ENCODE data around the gene FFAR1. TPM values are rescaled to one million over a fixed set of nuclear protein-coding genes. Genes with fewer than 3 reads are reported as not detected.
A peak's percentile ranks its signal among the peaks of the same experiment; 100 is the strongest.

FFAR1 gene
- total RNA-seq, 1 donor from 2014 or later: 0.12 TPM

DNA sequence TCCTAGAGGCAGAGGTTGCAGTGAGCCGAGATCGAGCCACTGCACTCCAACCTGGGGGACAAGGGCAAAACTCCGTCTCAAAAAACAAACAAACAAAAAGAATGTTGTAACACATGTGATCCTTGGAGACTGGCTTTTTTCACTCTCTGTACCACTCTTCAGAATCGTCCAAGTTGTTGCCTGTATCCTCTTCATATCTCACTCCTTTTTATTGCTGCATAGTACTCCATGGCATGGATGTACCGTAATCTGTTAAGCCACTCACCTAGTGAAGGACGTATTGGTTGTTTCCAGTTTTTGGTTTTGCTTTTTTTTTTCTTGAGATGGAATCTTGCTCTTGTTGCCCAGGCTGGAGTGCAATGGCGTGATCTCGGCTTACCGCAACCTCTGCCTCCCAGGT is 25.7 kb upstream of the FFAR1 start:
- H3K27me3 Mint-ChIP-seq: peaks cover 12% of the 10 kb centered on the region
- H3K4me1 Mint-ChIP-seq: peaks cover 7% of the 10 kb centered on the region
- no peak overlapping the region for H3K4me3 Mint-ChIP-seq
- peaks cover 2% of the 10 kb centered on the region for H3K36me3 Mint-ChIP-seq (ENCODE audit: low read depth)
- DNase-seq: no peak
- intact Hi-C loops (cut with micrococcal nuclease): no loop called here
- H3K9me3 Mint-ChIP-seq: no peaks in the 10 kb centered on the region
- no peak overlapping the region for H3K27ac Mint-ChIP-seq

DNA sequence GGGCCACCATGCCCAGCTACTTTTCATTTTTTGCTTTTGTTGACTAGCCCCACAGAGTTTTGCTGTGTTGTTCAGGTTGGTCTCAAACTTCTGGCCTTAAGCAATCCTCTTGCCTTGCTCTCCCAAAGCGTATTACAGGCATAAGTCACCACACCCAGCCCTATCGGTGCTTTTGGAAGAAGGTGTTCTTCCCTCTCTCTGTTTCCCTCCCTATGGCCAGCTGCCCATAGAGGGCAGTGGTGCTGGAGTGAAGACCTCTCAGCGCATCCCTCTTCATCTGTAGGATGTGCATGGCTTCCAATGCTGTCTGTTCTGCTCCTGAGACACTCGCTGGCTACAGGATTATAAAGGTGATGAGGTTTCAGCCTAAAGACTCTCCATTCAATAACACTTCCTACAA is 20.1 kb upstream of the FFAR1 start:
- DNase-seq: no peak
- no peaks in the 10 kb centered on the region for H3K36me3 Mint-ChIP-seq (ENCODE audit: low read depth)
- intact Hi-C loops (cut with micrococcal nuclease): no loop called here
- peaks cover 12% of the 10 kb centered on the region for H3K4me1 Mint-ChIP-seq
- H3K27ac Mint-ChIP-seq: no peak overlapping the region
- no peaks in the 10 kb centered on the region for H3K9me3 Mint-ChIP-seq
- peaks cover 10% of the 10 kb centered on the region for H3K27me3 Mint-ChIP-seq
- no peak overlapping the region for H3K4me3 Mint-ChIP-seq

DNA sequence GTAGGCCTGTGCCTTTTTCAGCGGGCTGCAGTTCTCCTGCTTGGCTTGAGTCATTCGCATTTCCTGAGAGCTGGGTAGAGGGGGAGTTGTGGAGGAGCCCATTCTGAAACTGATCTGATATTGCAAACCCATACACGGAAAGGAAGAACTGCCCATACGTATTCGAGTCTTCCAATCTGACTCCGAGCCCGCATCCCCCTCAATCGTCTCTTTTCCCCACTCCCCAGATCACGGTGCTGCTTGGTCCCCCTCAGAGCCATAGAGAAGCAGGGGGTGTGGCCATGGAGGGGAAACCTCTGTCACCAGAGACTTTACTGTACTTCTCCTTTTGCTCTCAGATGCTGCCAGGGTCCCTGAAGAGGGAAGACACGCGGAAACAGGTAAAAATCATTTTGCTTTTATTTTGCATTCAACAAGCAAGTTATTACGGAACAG is 18.8 kb upstream of the FFAR1 start, which contains the start of gene CD22:
CD22 (plus strand) TSS at position 337 of the 435 bp plus-strand sequence. CDS start 2,854 bp downstream, outside the sequence.
- no peak for DNase-seq
- no peaks in the 10 kb centered on the region for H3K9me3 Mint-ChIP-seq
- intact Hi-C loops (cut with micrococcal nuclease): no loop called here
- peak within 1 kb of the TSS; percentile 29 for H3K4me3 Mint-ChIP-seq
- H3K27me3 Mint-ChIP-seq: peaks cover 10% of the 10 kb centered on the region
- H3K4me1 Mint-ChIP-seq: peaks cover 23% of the 10 kb centered on the region
- no peaks in the 10 kb centered on the region for H3K36me3 Mint-ChIP-seq (ENCODE audit: low read depth)
- H3K27ac Mint-ChIP-seq: peak within 1 kb of the TSS; percentile 31

DNA sequence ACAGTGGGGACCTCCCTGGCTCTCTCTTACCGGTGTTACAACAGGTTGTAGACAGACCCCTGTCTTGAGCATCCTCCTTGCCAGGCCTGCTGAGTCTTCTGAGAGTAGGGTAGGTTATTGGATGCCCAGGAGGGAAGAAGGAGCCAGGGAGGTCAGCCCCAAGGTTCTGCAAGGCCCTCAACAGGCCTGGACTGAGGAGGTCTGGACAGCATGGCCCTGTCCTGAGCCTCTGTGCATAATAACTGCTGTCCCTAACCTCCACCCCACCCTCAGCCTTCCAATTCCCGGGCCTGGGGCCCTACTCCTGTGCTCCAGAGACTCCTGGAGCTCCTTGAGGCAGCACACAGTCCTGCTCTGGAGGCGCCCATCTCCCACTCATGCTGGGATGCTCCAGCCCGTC is 18.4 kb upstream of the FFAR1 start:
- Mint-ChIP-seq H3K27ac (no peak overlapping the region), H3K4me3 (peak overlapping the region; percentile 29)

DNA sequence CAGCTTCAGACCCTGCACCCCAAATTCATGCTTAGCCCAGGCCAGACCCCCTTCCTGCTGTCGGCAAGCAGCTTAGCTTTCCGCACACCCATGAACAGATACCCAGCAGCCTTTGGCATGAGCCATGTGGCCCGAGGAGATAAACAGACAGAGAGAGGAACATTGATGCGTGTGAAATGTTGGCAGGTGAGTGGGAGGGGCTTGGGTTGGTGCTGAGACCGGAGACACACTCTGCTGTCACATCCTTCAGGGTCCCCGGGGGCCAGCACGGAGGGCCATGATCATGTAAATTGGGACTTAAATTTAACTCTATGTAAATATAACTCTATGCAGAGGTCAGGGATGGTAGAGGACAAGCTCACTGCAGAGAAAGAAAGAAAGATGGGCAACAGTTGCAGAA is 17.2 kb upstream of the FFAR1 start:
- Mint-ChIP-seq H3K4me1 (peaks cover 28% of the 10 kb centered on the region), H3K36me3 (ENCODE audit: low read depth) (no peaks in the 10 kb centered on the region)

More for the DNA sequence above, 18.4 kb upstream of the FFAR1 start:
- DNase-seq: no peak
- Mint-ChIP-seq H3K9me3 (no peaks in the 10 kb centered on the region), H3K36me3 (ENCODE audit: low read depth) (no peaks in the 10 kb centered on the region), H3K27me3 (peaks cover 10% of the 10 kb centered on the region), H3K4me1 (peaks cover 26% of the 10 kb centered on the region)
- intact Hi-C loops (cut with micrococcal nuclease): no loop called here

DNA sequence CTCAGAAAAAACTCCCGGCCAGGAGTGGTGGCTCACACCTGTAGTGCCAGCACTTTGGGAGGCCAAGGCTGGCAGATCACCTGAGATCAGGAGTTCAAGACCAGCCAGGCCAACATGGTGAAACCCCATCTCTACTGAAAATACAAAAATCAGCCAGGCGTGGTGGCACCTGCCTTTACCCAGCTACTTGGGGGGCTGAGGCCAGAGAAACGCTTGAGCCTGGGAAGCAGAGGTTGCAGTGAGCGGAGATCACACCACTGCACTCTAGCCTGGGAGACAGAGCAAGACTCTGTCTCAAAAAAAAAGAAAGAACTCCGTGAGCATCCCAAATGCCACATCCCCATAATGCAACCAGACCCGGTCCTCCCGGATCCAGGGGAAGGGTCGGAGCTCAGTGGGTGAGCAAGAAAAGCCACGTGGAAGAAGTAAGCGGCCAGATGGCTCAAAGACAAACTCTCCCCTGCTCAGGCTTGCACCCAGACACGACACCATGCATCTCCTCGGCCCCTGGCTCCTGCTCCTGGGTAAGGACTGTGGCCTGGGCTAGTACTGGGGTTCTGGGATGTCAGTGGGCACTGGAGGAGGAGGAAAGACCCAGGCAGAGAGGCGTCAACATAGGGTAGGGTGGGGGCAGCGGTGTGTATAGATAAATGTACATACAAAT is 16.0 kb upstream of the FFAR1 start:
- H3K4me3 Mint-ChIP-seq: no peak overlapping the region
- H3K27me3 Mint-ChIP-seq: no peaks in the 10 kb centered on the region
- H3K27ac Mint-ChIP-seq: no peak overlapping the region
- no peak for DNase-seq
- H3K9me3 Mint-ChIP-seq: no peaks in the 10 kb centered on the region
- no peaks in the 10 kb centered on the region for H3K36me3 Mint-ChIP-seq (ENCODE audit: low read depth)
- H3K4me1 Mint-ChIP-seq: peaks cover 30% of the 10 kb centered on the region
- intact Hi-C loops (cut with micrococcal nuclease): loop anchor here (2.0 kb wide), 1 partner anchor 15 kb away; the partner anchor contains the start of gene FFAR1

More for the DNA sequence above, 17.2 kb upstream of the FFAR1 start:
- intact Hi-C loops (cut with micrococcal nuclease): no loop called here
- DNase-seq: no peak
- H3K9me3 Mint-ChIP-seq: no peaks in the 10 kb centered on the region
- H3K27ac Mint-ChIP-seq: no peak overlapping the region
- H3K27me3 Mint-ChIP-seq: peaks cover 6% of the 10 kb centered on the region
- H3K4me3 Mint-ChIP-seq: no peak overlapping the region

DNA sequence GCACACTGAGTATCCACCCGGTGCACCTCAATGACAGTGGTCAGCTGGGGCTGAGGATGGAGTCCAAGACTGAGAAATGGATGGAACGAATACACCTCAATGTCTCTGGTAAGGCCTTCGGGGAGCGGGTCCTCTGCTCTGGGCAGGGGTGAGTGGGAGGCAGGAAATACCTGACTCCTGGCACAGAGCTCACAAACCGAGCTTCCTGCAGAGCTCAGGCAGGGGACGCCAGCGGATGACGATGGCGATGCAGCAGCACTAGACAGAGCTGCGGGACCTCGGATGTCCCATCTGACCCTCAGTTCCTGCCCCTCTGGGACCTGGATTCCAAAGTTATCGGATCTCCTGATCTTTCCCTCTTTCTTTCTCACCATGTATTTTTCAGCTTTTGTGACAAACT is 14.9 kb upstream of the FFAR1 start:
- Mint-ChIP-seq H3K9me3 (no peaks in the 10 kb centered on the region), H3K36me3 (ENCODE audit: low read depth) (no peaks in the 10 kb centered on the region), H3K27ac (peak overlapping the region; percentile 75), H3K4me1 (peaks cover 31% of the 10 kb centered on the region), H3K27me3 (no peaks in the 10 kb centered on the region), H3K4me3 (peak overlapping the region; percentile 45)
- intact Hi-C loops (cut with micrococcal nuclease): loop anchor here (2.0 kb wide), 1 partner anchor 14 kb away; the partner anchor contains the start of gene FFAR1
- DNase-seq: peak; percentile 78

DNA sequence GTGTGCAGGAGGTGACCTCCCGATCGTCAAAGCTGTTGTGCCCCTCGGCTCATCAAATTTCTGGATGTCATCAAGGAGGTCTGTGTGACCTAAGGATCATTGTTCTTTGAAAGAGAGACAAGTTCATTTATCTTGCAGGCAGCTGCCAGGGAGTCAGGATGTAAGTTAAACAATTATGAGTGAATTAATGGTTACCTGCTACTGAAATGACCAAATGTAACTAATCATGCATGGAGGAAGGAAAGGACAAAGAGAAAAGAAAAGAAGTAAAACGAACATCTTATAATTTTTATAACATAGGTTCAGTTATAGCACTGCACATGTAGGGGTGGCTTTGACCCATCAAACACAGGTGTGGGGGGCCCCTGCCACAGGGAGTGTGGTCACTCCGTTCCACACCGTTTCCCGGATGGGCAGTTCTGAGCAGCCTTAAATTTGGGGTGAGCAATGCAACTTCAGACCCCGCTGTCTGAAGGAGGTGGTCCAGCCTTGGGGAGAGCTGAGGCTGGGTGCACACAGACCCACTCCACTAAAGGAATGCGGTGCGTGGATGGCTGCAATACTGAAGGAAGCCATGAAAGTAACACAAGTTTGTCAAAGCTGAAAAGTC is 13.5 kb upstream of the FFAR1 start:
- no peak overlapping the region for H3K4me3 Mint-ChIP-seq
- peaks cover 25% of the 10 kb centered on the region for H3K4me1 Mint-ChIP-seq
- no peak overlapping the region for H3K27ac Mint-ChIP-seq
- no peak for DNase-seq
- H3K27me3 Mint-ChIP-seq: no peaks in the 10 kb centered on the region
- intact Hi-C loops (cut with micrococcal nuclease): no loop called here
- H3K9me3 Mint-ChIP-seq: no peaks in the 10 kb centered on the region
- H3K36me3 Mint-ChIP-seq (ENCODE audit: low read depth): no peaks in the 10 kb centered on the region

DNA sequence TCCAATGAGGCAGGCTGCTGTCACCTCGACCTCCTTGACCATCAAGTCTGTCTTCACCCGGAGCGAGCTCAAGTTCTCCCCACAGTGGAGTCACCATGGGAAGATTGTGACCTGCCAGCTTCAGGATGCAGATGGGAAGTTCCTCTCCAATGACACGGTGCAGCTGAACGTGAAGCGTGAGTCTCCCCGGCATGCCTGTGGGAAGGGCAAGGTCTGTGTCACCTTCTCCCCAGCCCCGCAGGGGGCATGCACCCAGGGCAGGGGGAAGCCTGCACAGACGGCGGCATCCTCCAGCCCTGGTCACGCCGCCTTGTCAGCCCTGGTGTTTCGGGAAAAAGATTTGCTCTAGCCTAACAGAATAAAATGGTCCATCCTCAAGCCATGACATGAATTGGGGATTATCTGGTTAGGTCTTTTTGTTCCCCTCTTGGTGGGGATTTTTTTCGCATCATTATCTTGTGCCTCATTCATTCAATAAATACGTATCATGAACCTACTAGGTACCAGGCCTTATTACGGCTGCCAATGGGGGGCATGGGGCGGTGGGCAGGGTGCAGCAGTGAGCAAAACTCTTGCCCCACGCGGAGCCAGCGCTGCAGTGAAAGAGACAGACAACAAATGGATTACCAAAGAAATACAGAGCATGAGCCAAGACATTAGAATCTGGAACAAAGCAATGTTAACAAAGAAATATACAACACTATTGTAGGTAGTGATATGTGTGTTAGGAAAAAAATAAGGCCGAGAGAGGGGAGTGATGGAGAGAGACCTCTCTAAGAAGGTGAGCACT is 11.3 kb upstream of the FFAR1 start:
- H3K36me3 Mint-ChIP-seq (ENCODE audit: low read depth): no peaks in the 10 kb centered on the region
- H3K27me3 Mint-ChIP-seq: no peaks in the 10 kb centered on the region
- peaks cover 21% of the 10 kb centered on the region for H3K4me1 Mint-ChIP-seq
- DNase-seq: no peak
- intact Hi-C loops (cut with micrococcal nuclease): no loop called here
- H3K27ac Mint-ChIP-seq: peak overlapping the region; percentile 49
- no peaks in the 10 kb centered on the region for H3K9me3 Mint-ChIP-seq
- no peak overlapping the region for H3K4me3 Mint-ChIP-seq

DNA sequence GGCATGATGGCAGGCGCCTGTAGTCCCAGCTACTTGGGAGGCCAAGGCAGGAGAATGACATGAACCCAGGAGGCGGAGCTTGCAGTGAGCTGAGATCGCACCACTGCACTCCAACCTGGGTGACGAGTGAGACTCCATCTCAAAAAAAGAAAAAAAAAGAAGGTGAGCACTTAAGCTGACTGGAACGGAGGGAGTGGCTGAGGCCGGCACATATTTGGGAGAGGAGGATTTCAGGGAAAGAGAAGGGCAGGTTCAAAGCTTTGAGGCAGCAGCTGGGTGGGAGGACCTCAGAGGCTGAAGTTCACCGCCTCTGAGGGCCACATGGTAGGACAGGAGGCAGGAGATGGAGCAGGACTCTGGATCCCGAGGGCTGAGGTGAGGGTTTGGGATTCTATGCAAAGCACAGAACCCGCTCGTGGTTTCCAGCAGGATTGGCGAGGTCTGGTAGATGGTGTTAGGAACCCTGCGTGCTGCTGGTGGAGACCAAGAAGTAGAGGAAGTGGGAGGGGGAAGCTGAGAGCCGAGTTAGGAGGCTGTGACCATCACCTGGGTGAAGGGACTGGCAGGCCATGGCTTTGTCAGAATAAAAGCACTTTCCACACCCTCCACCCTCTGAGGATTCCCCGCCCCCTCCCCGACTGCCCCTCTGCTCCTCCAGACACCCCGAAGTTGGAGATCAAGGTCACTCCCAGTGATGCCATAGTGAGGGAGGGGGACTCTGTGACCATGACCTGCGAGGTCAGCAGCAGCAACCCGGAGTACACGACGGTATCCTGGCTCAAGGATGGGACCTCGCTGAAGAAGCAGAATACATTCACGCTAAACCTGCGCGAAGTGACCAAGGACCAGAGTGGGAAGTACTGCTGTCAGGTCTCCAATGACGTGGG is 10.4 kb upstream of the FFAR1 start:
- H3K9me3 Mint-ChIP-seq: no peaks in the 10 kb centered on the region
- intact Hi-C loops (cut with micrococcal nuclease): no loop called here
- peaks cover 3% of the 10 kb centered on the region for H3K27me3 Mint-ChIP-seq
- H3K27ac Mint-ChIP-seq: peak overlapping the region; percentile 9
- H3K4me3 Mint-ChIP-seq: no peak overlapping the region
- no peak for DNase-seq
- H3K36me3 Mint-ChIP-seq (ENCODE audit: low read depth): no peaks in the 10 kb centered on the region
- H3K4me1 Mint-ChIP-seq: peaks cover 24% of the 10 kb centered on the region

DNA sequence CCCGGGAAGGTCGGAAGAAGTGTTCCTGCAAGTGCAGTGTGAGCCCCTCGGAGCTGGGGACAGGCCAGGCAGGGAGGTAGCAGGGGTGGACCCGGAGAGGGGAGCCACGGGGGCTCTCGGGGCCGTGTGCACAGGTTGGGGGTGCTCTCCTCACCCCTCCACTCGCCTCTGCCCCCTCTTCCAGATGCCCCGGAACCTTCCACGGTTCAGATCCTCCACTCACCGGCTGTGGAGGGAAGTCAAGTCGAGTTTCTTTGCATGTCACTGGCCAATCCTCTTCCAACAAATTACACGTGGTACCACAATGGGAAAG is 9.8 kb upstream of the FFAR1 start:
- intact Hi-C loops (cut with micrococcal nuclease): no loop called here
- H3K27ac Mint-ChIP-seq: no peak overlapping the region

DNA sequence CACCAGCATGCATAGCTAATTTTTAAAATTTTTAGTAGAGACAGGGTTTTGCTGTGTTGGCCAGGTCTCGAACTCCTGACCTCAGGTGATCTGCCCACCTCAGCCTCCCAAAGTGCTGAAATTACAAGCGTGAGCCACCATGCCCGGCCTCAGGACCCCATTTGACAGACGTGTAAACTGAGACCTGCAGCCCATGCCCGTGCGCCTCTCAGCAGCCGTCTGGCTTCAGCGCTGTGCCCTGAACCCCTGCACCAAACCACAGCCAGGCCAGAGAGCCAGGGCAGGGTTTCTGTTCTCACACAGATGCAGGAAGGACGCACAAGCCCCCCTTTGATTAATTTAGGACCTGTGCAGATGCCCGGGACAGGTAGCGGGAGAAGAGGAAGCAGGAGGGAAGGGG is 7.3 kb upstream of the FFAR1 start:
- peaks cover 7% of the 10 kb centered on the region for H3K4me1 Mint-ChIP-seq
- intact Hi-C loops (cut with micrococcal nuclease): no loop called here
- no peak overlapping the region for H3K4me3 Mint-ChIP-seq
- peaks cover 10% of the 10 kb centered on the region for H3K27me3 Mint-ChIP-seq
- H3K36me3 Mint-ChIP-seq (ENCODE audit: low read depth): no peaks in the 10 kb centered on the region
- no peaks in the 10 kb centered on the region for H3K9me3 Mint-ChIP-seq
- H3K27ac Mint-ChIP-seq: no peak overlapping the region
- no peak for DNase-seq

More for the DNA sequence above, 9.8 kb upstream of the FFAR1 start:
- Mint-ChIP-seq H3K36me3 (ENCODE audit: low read depth) (no peaks in the 10 kb centered on the region), H3K9me3 (no peaks in the 10 kb centered on the region), H3K27me3 (peaks cover 6% of the 10 kb centered on the region), H3K4me3 (no peak overlapping the region), H3K4me1 (peaks cover 18% of the 10 kb centered on the region)
- no peak for DNase-seq

DNA sequence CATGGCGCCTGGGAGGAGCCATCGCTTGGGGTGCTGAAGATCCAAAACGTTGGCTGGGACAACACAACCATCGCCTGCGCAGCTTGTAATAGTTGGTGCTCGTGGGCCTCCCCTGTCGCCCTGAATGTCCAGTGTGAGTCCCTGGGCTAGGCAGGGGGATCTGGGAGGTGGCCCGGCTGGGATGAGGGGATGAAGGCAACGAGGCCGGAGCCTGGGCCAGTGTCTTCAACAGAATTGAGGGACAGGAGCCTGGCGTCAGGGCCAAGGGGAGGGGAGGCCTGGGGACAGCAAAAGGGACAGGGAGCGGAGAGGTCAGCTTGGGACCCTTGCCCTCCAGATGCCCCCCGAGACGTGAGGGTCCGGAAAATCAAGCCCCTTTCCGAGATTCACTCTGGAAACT is 6.7 kb upstream of the FFAR1 start:
- no peaks in the 10 kb centered on the region for H3K36me3 Mint-ChIP-seq (ENCODE audit: low read depth)
- intact Hi-C loops (cut with micrococcal nuclease): no loop called here
- H3K4me1 Mint-ChIP-seq: peaks cover 13% of the 10 kb centered on the region
- no peak for DNase-seq
- H3K27me3 Mint-ChIP-seq: peaks cover 10% of the 10 kb centered on the region
- no peak overlapping the region for H3K27ac Mint-ChIP-seq
- H3K4me3 Mint-ChIP-seq: no peak overlapping the region
- no peaks in the 10 kb centered on the region for H3K9me3 Mint-ChIP-seq

All from activated CD4-positive, alpha-beta T cell treated with anti-CD3 and anti-CD28 coated beads, Interleukin-2, amount 10 ng/mL, durations not matched to agents 24 days and 14 days (primary cell).